Measurements from ENCODE around the gene KCNIP2. TPM values are rescaled to one million over a fixed set of nuclear protein-coding genes. Genes with fewer than 3 reads are reported as not detected.

Gene KCNIP2
- total RNA-seq, 2 experiments from 2014 or later = 3.5 to 4.5 TPM

- H3K4me1 Mint-ChIP-seq = peaks cover 48% of the 10 kb centered on the region
Observed at GRCh38 chr10:101841826-101842225, 1.8 kb downstream of the KCNIP2 start.

DNA sequence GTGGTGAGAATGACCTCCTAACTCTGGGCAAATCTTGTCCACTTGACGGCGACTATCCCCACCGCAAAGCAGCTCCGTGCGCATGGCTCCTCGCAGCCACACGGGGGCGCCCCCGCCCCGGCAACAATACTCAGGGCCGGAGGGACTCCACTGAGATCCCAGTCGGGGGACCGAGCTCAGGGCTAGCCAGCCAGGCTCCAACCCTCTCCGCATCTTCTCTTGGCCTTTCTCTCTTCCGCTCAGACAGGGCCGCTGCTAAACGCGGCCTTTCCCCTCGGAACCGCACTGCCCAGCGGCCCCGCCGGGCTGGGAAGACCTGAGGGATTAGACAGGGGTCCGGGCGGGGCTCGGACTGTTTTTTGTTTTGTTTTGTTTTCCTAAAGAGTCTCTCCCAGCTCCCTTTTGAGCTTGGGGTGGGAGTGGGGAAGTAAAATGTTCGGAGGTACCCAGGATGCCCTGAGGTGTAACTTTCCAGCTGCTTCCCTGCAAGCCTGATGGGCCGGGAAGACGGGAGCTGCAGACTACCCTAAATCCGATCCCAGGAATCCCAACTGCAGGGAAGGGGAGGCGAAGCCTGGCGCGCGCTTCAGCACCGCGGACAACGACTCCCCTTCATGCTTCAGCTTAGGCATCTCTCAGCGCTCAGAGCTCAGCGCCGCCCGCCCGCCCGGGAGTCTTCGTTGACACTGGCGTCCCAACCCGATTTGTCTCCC is 2.7 kb downstream of the KCNIP2 start:
- CTCF ChIA-PET = interaction anchor here (0.5 to 5.1 kb wide), 47 partner anchors 9 to 637 kb away, joined by 3 to 47 read pairs (median 4); partner anchors contain the start of genes ARMH3 and OGA
- Mint-ChIP-seq H3K27ac (no peak overlapping the region), H3K27me3 (peaks cover 23% of the 10 kb centered on the region), H3K4me1 (peaks cover 50% of the 10 kb centered on the region), H3K4me3 (peak overlapping the region; percentile 73), H3K36me3 (ENCODE audit: low read depth) (no peaks in the 10 kb centered on the region), H3K9me3 (no peaks in the 10 kb centered on the region)
- peak; percentile 75 for DNase-seq
- POLR2A ChIA-PET = interaction anchor here (1.2 kb wide), 1 partner anchor 169 kb away, joined by 3 read pairs; no protein-coding TSS in a partner anchor

More at GRCh38 chr10:101841826-101842225, 1.8 kb downstream of the KCNIP2 start:
- no peak overlapping the region for H3K27ac Mint-ChIP-seq
- POLR2A ChIA-PET = no interaction called here
- no peak for DNase-seq
- no peak overlapping the region for H3K4me3 Mint-ChIP-seq
- H3K36me3 Mint-ChIP-seq (ENCODE audit: low read depth) = no peaks in the 10 kb centered on the region
- CTCF ChIA-PET = interaction anchor here (0.5 to 5.1 kb wide), 24 partner anchors 8 to 636 kb away, joined by 3 to 47 read pairs (median 6); partner anchors contain the start of gene OGA
- no peaks in the 10 kb centered on the region for H3K9me3 Mint-ChIP-seq
- H3K27me3 Mint-ChIP-seq = peaks cover 23% of the 10 kb centered on the region

DNA sequence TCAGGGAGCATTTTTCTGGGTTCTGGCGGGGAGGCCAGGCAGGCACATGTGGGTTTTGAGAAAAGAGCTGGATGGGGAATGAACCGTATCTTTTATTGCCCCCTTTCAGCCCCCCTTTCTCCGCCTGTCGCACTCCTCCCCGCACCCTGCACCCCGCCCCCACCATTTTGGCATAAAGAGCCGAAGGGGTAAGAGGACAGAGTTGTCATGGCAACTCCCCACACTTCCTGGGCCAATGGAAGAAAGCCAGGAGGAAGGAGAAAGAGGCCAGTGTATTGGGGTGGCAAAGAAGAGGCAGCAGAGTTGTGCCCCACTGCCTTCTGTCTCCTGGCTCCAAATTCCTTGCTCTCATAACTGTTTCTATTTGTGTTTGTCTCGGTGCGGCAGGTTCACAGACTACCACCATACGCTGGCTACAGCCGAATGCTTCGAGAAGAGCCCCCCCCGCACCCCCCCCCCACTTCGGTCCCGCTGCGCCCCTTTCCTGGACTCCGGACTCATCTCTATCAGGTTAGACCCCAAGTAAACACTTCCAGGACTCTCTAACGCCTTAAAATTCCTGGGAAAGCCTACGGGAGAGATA is 3.4 kb downstream of the KCNIP2 start:
- H3K27me3 Mint-ChIP-seq = peaks cover 23% of the 10 kb centered on the region
- H3K4me3 Mint-ChIP-seq = peak overlapping the region; percentile 73
- peaks cover 54% of the 10 kb centered on the region for H3K4me1 Mint-ChIP-seq
- CTCF ChIA-PET = interaction anchor here (0.7 to 5.1 kb wide), 38 partner anchors 8 to 281 kb away, joined by 3 to 47 read pairs (median 4); partner anchors contain the start of genes ARMH3 and OGA
- no peaks in the 10 kb centered on the region for H3K9me3 Mint-ChIP-seq
- POLR2A ChIA-PET = interaction anchor here (1.2 kb wide), 1 partner anchor 170 kb away, joined by 3 read pairs; no protein-coding TSS in a partner anchor
- no peak overlapping the region for H3K27ac Mint-ChIP-seq
- no peaks in the 10 kb centered on the region for H3K36me3 Mint-ChIP-seq (ENCODE audit: low read depth)
- DNase-seq = peak; percentile 49

- DNase-seq = peak; percentile 57
- Mint-ChIP-seq H3K27ac (no peak overlapping the region), H3K9me3 (no peaks in the 10 kb centered on the region), H3K36me3 (ENCODE audit: low read depth) (no peaks in the 10 kb centered on the region), H3K4me1 (peaks cover 60% of the 10 kb centered on the region), H3K4me3 (peak overlapping the region; percentile 73), H3K27me3 (peaks cover 23% of the 10 kb centered on the region)
- ChIA-PET POLR2A (interaction anchor here (0.6 to 1.2 kb wide), 2 partner anchors 170 to 213 kb away, joined by 3 to 4 read pairs; no protein-coding TSS in a partner anchor), CTCF (interaction anchor here (0.5 to 5.1 kb wide), 8 partner anchors 10 to 468 kb away, joined by 3 to 47 read pairs (median 18); partner anchors contain the start of genes ARMH3 and OGA)
Observed at GRCh38 chr10:101839416-101840063, 4.1 kb downstream of the KCNIP2 start.

DNA sequence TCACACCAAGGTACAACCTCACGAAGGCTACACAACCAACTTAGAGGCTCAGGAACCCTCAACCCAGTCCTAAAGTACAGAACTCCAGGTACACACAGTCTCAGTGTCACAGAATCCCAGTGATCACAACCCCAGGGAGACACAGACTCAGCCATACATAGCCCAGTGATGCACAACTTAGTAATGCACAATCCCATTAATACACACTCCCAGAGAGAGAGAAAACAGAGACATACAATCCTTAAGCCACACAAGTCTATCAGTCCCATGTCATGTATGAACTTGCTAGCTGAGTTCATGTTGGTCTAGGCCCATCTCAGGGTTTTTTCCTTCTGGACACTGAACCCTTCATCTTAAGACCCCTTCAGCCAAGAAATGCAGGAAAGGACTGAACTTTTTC is 4.6 kb downstream of the KCNIP2 start:
- H3K4me3 Mint-ChIP-seq = no peak overlapping the region
- no peaks in the 10 kb centered on the region for H3K36me3 Mint-ChIP-seq (ENCODE audit: low read depth)
- H3K27ac Mint-ChIP-seq = no peak overlapping the region
- POLR2A ChIA-PET = interaction anchor here (0.6 kb wide), 1 partner anchor 214 kb away, joined by 4 read pairs; no protein-coding TSS in a partner anchor
- H3K9me3 Mint-ChIP-seq = no peaks in the 10 kb centered on the region
- CTCF ChIA-PET = interaction anchor here (0.5 to 5.1 kb wide), 6 partner anchors 11 to 468 kb away, joined by 3 to 47 read pairs (median 18); partner anchors contain the start of genes ARMH3 and OGA
- peaks cover 60% of the 10 kb centered on the region for H3K4me1 Mint-ChIP-seq
- DNase-seq = no peak
- H3K27me3 Mint-ChIP-seq = peaks cover 23% of the 10 kb centered on the region

DNA sequence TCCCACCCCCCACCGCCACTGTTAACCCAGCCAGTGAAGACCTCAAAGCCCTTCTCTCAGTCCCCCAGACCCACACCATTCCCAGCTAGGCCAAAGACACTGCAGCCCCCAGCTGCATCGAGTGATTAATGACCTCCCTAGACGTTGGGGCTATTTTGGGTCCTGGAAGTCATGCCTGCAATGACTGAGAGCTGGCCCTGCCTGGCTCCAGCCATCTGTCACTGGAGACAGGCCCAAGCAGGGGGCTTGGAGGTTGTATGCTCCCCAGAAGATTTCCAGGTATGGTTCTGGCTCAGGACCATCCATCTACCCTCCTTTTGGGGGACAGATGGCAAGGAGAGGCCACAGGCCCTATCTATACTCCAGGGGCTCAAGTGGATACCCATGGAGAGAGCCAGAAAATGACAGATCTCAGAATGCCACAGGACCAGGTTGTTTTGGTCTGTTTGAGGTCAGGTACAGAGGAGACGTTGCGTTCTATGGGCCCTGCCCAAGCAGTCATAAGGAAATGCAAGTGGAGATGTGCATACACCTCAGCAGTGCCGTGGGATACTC is 5.1 kb downstream of the KCNIP2 start:
- DNase-seq = no peak
- peaks cover 63% of the 10 kb centered on the region for H3K4me1 Mint-ChIP-seq
- H3K9me3 Mint-ChIP-seq = no peaks in the 10 kb centered on the region
- CTCF ChIA-PET = interaction anchor here (5.1 kb wide), 1 partner anchor 12 kb away, joined by 35 read pairs; no protein-coding TSS in a partner anchor
- H3K36me3 Mint-ChIP-seq (ENCODE audit: low read depth) = no peaks in the 10 kb centered on the region
- H3K4me3 Mint-ChIP-seq = no peak overlapping the region
- POLR2A ChIA-PET = no interaction called here
- H3K27ac Mint-ChIP-seq = no peak overlapping the region
- H3K27me3 Mint-ChIP-seq = peaks cover 22% of the 10 kb centered on the region

DNA sequence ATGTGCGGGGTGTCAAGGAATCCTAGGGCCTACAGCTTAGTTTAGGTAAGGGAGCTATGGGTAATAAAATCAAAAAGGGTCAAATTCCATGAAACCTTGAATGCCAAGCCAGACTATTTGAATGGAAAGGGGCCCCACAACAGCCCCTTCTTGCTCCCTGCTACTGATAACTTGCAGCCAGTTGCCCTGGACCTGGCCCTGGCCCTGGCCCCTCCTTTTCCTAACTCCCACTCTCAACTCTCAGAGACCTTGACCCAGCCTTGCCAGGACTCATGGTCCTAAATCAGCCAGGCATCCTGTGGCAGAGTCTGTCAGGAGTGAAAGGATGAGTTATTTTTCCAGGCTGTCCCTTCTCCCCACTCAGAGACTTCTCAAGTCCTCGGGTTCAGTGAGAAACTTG is 5.9 kb downstream of the KCNIP2 start:
- no peaks in the 10 kb centered on the region for H3K36me3 Mint-ChIP-seq (ENCODE audit: low read depth)
- H3K9me3 Mint-ChIP-seq = no peaks in the 10 kb centered on the region
- H3K4me3 Mint-ChIP-seq = no peak overlapping the region
- peaks cover 18% of the 10 kb centered on the region for H3K27me3 Mint-ChIP-seq
- ChIA-PET POLR2A (no interaction called here), CTCF (interaction anchor here (0.8 to 5.1 kb wide), 6 partner anchors 8 to 272 kb away, joined by 3 to 35 read pairs (median 4); no protein-coding TSS in a partner anchor)
- DNase-seq = no peak
- no peak overlapping the region for H3K27ac Mint-ChIP-seq
- H3K4me1 Mint-ChIP-seq = peaks cover 64% of the 10 kb centered on the region

DNA sequence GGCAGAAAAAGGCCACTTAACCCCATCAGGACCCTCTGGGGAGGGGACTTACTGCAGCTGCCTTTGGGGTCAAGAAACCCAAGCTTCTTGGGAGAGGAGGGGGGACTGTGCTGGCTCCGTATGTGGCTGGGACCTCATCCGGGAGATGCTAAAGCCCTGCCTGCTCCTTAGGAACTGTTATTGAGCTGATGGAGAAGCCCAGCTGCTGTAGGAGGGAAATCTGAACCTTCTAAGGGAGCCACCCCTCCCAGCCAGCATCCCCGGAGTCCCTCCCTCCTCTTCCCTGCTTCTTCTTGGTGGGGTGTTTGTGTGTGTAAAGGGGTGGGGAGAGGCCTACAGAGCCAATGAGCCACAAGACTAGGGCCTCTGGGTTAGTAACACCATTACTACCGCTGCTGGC is 8.2 kb downstream of the KCNIP2 start:
- H3K9me3 Mint-ChIP-seq = no peaks in the 10 kb centered on the region

DNA sequence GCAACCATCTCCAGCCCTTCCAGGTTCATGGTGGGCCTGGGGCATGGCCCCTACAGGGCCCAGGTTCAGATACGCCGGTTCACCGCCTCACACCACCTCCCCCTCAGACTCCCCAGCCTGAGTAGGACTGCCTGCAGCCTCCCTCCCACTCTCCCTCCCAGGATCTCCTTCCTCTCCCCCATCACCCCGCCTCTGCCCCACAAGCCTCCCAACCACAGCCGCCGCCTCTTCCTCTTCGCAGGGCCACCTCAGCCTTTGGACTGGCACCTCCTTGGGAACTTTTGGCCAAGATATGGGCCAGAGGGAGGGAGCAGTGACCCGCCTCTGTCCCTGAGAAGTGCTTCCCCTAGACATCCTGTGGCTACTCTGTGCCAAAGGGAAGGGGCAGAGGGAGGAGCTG is 9.3 kb downstream of the KCNIP2 start:
- peak; percentile 35 for DNase-seq

More for the DNA sequence above, 8.2 kb downstream of the KCNIP2 start:
- CTCF ChIA-PET = interaction anchor here (0.6 to 2.4 kb wide), 11 partner anchors 11 to 954 kb away, joined by 3 to 10 read pairs (median 3); no protein-coding TSS in a partner anchor
- H3K27me3 Mint-ChIP-seq = no peaks in the 10 kb centered on the region
- no peak overlapping the region for H3K4me3 Mint-ChIP-seq
- POLR2A ChIA-PET = no interaction called here
- H3K36me3 Mint-ChIP-seq (ENCODE audit: low read depth) = no peaks in the 10 kb centered on the region
- H3K4me1 Mint-ChIP-seq = peaks cover 62% of the 10 kb centered on the region
- DNase-seq = no peak
- peak overlapping the region; percentile 65 for H3K27ac Mint-ChIP-seq

GRCh38 chr10:101833466-101833865 is 10.1 kb downstream of the KCNIP2 start:
- Mint-ChIP-seq H3K27me3 (no peaks in the 10 kb centered on the region), H3K9me3 (no peaks in the 10 kb centered on the region), H3K4me1 (peaks cover 61% of the 10 kb centered on the region), H3K36me3 (ENCODE audit: low read depth) (no peaks in the 10 kb centered on the region), H3K4me3 (no peak overlapping the region), H3K27ac (peak overlapping the region; percentile 2)
- ChIA-PET POLR2A (no interaction called here), CTCF (interaction anchor here (1.4 to 2.2 kb wide), 2 partner anchors 9 to 11 kb away, joined by 5 read pairs; no protein-coding TSS in a partner anchor)
- no peak for DNase-seq

More for the DNA sequence above, 9.3 kb downstream of the KCNIP2 start:
- Mint-ChIP-seq H3K4me3 (no peak overlapping the region), H3K4me1 (peaks cover 61% of the 10 kb centered on the region), H3K9me3 (no peaks in the 10 kb centered on the region), H3K36me3 (ENCODE audit: low read depth) (no peaks in the 10 kb centered on the region), H3K27me3 (no peaks in the 10 kb centered on the region), H3K27ac (peak overlapping the region; percentile 2)
- CTCF ChIA-PET = interaction anchor here (0.5 to 1.7 kb wide), 3 partner anchors 10 to 554 kb away, joined by 3 to 7 read pairs (median 4); partner anchors contain the start of gene KCNIP2
- POLR2A ChIA-PET = no interaction called here

DNA sequence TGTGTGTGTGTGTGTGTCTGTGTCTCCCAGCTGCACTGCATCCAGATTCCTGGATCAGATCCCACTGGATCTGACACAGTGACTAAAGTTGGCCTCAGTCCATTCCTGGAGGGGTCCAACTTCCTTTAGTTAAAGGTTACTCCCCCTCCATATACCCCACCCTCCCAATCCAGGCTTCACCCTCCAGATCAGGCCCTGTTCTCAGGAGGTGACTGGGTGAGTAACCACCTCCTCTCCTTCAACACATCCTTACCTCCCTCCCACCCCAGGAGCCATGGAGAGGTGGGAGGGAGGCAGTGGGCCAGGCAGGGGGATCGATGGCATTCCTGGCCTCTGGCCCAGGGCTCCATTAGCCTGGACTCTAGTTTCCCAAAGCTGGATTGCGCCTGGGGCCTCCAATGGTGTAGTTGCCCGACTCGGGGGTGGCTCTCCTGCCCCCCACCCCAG is 11.3 kb downstream of the KCNIP2 start:
- Mint-ChIP-seq H3K27ac (no peak overlapping the region), H3K4me3 (no peak overlapping the region), H3K4me1 (peaks cover 64% of the 10 kb centered on the region), H3K9me3 (no peaks in the 10 kb centered on the region), H3K36me3 (ENCODE audit: low read depth) (peaks cover under 1% of the 10 kb centered on the region), H3K27me3 (no peaks in the 10 kb centered on the region)
- no peak for DNase-seq
- POLR2A ChIA-PET = no interaction called here
- CTCF ChIA-PET = interaction anchor here (1.1 to 2.2 kb wide), 2 partner anchors 8 to 10 kb away, joined by 3 to 5 read pairs; no protein-coding TSS in a partner anchor
